Endodermal cell (in vitro differentiated cells): ENCODE results near the gene PLEKHA6. TPM values are rescaled to one million over a fixed set of nuclear protein-coding genes. Genes with fewer than 3 reads are reported as not detected.

Source experiments
- DNase-seq: peaks from one replicate; pipeline ENCODE4 v3.0.0-alpha.2; 2017
- H3K27ac ChIP-seq: 2 replicates; pipeline ENCODE4 v1.5.1; 2013; ENCODE audit warnings: mild to moderate bottlenecking, low read depth, low read length, moderate library complexity
- H3K27me3 ChIP-seq: 2 replicates; pipeline ENCODE4 v1.6.1; 2013; ENCODE audit warnings: mild to moderate bottlenecking, low read length, moderate library complexity; ENCODE audit not compliant: insufficient read depth, control insufficient read depth, poor library complexity, severe bottlenecking
- H3K36me3 ChIP-seq: 2 replicates; pipeline ENCODE4 v1.7.0; 2013; ENCODE audit warnings: mild to moderate bottlenecking, low read length, moderate library complexity; ENCODE audit not compliant: control insufficient read depth, insufficient read depth
- H3K4me1 ChIP-seq: one replicate; pipeline ENCODE4 v1.7.0; 2013; ENCODE audit warnings: low read length; ENCODE audit not compliant: control insufficient read depth, insufficient read depth
- H3K4me3 ChIP-seq: 2 replicates; pipeline ENCODE4 v1.5.1; 2013; ENCODE audit warnings: mild to moderate bottlenecking, low read length, moderate library complexity
- H3K9ac ChIP-seq: 2 replicates; pipeline ENCODE4 v1.6.1; 2013; ENCODE audit warnings: mild to moderate bottlenecking, low read length, moderate library complexity; ENCODE audit not compliant: poor library complexity, severe bottlenecking; ENCODE audit errors: extremely low read depth
- H3K9me3 ChIP-seq: 2 replicates; pipeline ENCODE4 v1.6.1; 2013; ENCODE audit warnings: mild to moderate bottlenecking, low read length, moderate library complexity; ENCODE audit not compliant: control insufficient read depth
- H3K27ac Mint-ChIP-seq: 2 replicates; pipeline ENCODE4 v1.8.0; 2020; ENCODE audit warnings: mixed read lengths
- H3K27me3 Mint-ChIP-seq: 2 replicates; pipeline ENCODE4 v1.8.0; 2021; ENCODE audit warnings: mild to moderate bottlenecking, mixed read lengths; ENCODE audit not compliant: insufficient read depth
- H3K36me3 Mint-ChIP-seq: 2 replicates; pipeline ENCODE4 v1.8.0; 2020; ENCODE audit warnings: low read depth, mixed read lengths
- H3K4me1 Mint-ChIP-seq: 2 replicates; pipeline ENCODE4 v1.8.0; 2020; ENCODE audit warnings: mixed read lengths
- H3K4me3 Mint-ChIP-seq: 2 replicates; pipeline ENCODE4 v1.8.0; 2020; ENCODE audit warnings: mild to moderate bottlenecking, moderate library complexity, mixed read lengths
- H3K9me3 Mint-ChIP-seq: 2 replicates; pipeline ENCODE4 v1.8.0; 2020; ENCODE audit warnings: mild to moderate bottlenecking, mixed read lengths
- WGBS, 2 experiments: methylation state at CpG; one replicate each; pipeline versions ENCODE4 v1.1.5 to v1.1.7; 2013; ENCODE audit warnings: missing lambda C conversion rate in 2 of 2, mixed read lengths in 1 of 2; ENCODE audit not compliant: insufficient coverage in 1 of 2, insufficient read length in 1 of 2; 5-methylcytosine and 5-hydroxymethylcytosine counted together
- total RNA-seq, 2 donors: library from RNA; stranded (reverse); fragmentation: NEBNext Ultra II Directional in 1 of 2; extraction: Animal tissue kit (Norgen Biotek cat#: 25700) in 1 of 2; gene quantifications; 2 replicates in 1 of 2; 3 replicates in 1 of 2; pipeline ENCODE4 v1.2.1, GENCODE V29; 2021
- TF ChIP-seq, protein P1 (sequence below): fragments of 200-600 bp; sonication (generic); conservative IDR thresholded peaks from 2 replicates; pipeline ENCODE4 v1.5.0; 2021; ENCODE audit warnings: antibody characterized with exemption, mild to moderate bottlenecking

The PLEKHA6 gene
- total RNA-seq, 2 donors from 2014 or later, result 37.0 to 43.3 TPM

- H3K27me3 ChIP-seq, result peaks cover 16% of the 10 kb centered on the region
- Mint-ChIP-seq H3K27ac (no peak overlapping the region), H3K4me1 (peaks cover 8% of the 10 kb centered on the region), H3K9me3 (no peaks in the 10 kb centered on the region), H3K4me3 (no peak overlapping the region), H3K36me3 (no peaks in the 10 kb centered on the region), H3K27me3 (peaks cover 11% of the 10 kb centered on the region)
- no peak overlapping the region for H3K4me3 ChIP-seq
- TF ChIP-seq, protein P1, sequence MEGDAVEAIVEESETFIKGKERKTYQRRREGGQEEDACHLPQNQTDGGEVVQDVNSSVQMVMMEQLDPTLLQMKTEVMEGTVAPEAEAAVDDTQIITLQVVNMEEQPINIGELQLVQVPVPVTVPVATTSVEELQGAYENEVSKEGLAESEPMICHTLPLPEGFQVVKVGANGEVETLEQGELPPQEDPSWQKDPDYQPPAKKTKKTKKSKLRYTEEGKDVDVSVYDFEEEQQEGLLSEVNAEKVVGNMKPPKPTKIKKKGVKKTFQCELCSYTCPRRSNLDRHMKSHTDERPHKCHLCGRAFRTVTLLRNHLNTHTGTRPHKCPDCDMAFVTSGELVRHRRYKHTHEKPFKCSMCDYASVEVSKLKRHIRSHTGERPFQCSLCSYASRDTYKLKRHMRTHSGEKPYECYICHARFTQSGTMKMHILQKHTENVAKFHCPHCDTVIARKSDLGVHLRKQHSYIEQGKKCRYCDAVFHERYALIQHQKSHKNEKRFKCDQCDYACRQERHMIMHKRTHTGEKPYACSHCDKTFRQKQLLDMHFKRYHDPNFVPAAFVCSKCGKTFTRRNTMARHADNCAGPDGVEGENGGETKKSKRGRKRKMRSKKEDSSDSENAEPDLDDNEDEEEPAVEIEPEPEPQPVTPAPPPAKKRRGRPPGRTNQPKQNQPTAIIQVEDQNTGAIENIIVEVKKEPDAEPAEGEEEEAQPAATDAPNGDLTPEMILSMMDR, result no peak
- WGBS, 2 experiments, result 93% methylated on average over 4 of the region's 4 CpGs
- no peaks in the 10 kb centered on the region for H3K36me3 ChIP-seq
- no peak overlapping the region for H3K27ac ChIP-seq
- no peak overlapping the region for H3K9ac ChIP-seq
- no peaks in the 10 kb centered on the region for H3K9me3 ChIP-seq
- no peaks in the 10 kb centered on the region for H3K4me1 ChIP-seq
- DNase-seq, result no peak
These were observed 157.2 kb downstream of the PLEKHA6 start for GRCh38 chr1:204202481-204202880.

DNA sequence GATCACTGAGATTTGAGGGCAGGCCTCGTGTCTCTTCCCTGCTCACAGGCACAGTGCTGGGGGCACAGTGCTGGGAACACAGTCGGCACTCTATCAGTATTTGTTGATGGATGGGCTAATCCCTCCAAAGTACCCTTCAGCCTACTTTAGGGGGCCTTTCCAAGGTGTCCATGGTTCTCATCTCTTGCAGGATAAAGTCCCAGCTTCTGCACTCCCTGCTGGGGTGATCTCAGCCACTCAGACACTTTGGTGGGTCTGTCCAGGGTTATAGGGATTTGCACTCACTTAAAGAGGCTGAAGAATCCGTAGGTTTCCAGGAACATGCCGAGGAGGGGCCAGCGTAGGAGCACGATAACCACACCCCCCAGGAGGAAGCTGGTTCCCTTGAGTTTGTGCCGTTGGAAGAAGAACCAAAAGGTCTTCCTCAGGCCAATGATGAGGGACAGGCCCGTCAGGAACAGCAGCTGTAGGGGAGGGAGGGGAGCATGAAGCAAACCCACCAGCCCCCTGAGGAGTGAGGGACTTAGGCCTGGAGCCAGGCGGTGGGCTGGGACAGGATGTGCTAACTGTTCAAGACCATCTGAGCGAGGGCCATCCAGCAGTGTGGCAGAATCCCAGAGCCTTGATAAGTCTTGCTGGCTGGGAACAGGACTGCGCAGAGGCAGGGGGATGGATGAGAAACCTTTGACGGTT, 158.2 kb downstream of the PLEKHA6 start:
- no peak overlapping the region for H3K27ac Mint-ChIP-seq
- Histone ChIP-seq H3K36me3 (no peaks in the 10 kb centered on the region), H3K27ac (no peak overlapping the region), H3K4me1 (no peaks in the 10 kb centered on the region), H3K27me3 (peaks cover 16% of the 10 kb centered on the region), H3K9ac (no peak overlapping the region), H3K4me3 (no peak overlapping the region), H3K9me3 (no peaks in the 10 kb centered on the region)
- H3K36me3 Mint-ChIP-seq, result no peaks in the 10 kb centered on the region
- H3K4me3 Mint-ChIP-seq, result no peak overlapping the region
- no peak for DNase-seq
- no peaks in the 10 kb centered on the region for H3K9me3 Mint-ChIP-seq
- TF ChIP-seq, protein P1, result no peak
- WGBS, 2 experiments, result 92 to 98% methylated on average over 8 to 12 of the region's 12 CpGs
- H3K27me3 Mint-ChIP-seq, result peaks cover 13% of the 10 kb centered on the region
- peaks cover 10% of the 10 kb centered on the region for H3K4me1 Mint-ChIP-seq

GRCh38 chr1:204199579-204199978, 160.2 kb downstream of the PLEKHA6 start:
- WGBS, 2 experiments, result 93 to 94% methylated on average over 4 to 9 of the region's 9 CpGs
- Histone ChIP-seq H3K4me3 (no peak overlapping the region), H3K27ac (no peak overlapping the region), H3K9ac (no peak overlapping the region), H3K36me3 (no peaks in the 10 kb centered on the region), H3K4me1 (no peaks in the 10 kb centered on the region), H3K27me3 (no peaks in the 10 kb centered on the region), H3K9me3 (no peaks in the 10 kb centered on the region)
- Mint-ChIP-seq H3K4me1 (peaks cover 15% of the 10 kb centered on the region), H3K27ac (no peak overlapping the region), H3K27me3 (peaks cover 15% of the 10 kb centered on the region), H3K4me3 (no peak overlapping the region), H3K36me3 (no peaks in the 10 kb centered on the region), H3K9me3 (no peaks in the 10 kb centered on the region)
- DNase-seq, result no peak
- TF ChIP-seq, protein P1, result no peak
